AG08396 (cell line): ENCODE data around the gene ANKRD33B.
"Not testable (repeated sequence)": the region's sequence is repeated elsewhere in the genome, so short reads cannot be mapped to it uniquely, and the experiment has no call there.

Experiments
- DNase-seq: peaks from one replicate; pipeline ENCODE4 v3.0.0; 2012; ENCODE audit warnings: low spot score, mixed read lengths

Gene ANKRD33B

GRCh38 chr5:10621832-10622231, 58.0 kb downstream of the ANKRD33B start:
- no peak for DNase-seq

GRCh38 chr5:10622810-10623209, 58.9 kb downstream of the ANKRD33B start:
- DNase-seq = no peak

- no peak for DNase-seq
Measured at GRCh38 chr5:10623305-10623910, 59.5 kb downstream of the ANKRD33B start.

DNA sequence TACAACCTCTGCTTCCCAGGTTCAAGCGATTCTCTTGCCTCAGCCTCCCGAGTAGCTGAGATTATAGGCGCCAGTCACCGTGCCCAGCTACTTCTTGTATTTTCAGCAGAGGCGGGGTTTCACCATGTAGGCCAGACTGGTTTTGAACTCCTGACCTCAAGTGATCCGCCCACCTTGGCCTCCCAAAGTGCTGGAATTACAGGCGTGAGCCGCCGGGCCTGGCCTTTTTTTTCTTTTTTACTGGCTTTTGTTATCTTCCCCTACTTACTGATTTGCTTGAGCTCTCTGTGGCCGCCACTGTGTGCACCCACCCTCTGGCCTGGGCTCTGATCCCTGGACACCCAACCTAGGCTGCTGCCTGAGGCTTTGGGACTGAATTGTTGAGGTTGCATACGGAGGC, 60.3 kb downstream of the ANKRD33B start:
- no peak for DNase-seq

DNA sequence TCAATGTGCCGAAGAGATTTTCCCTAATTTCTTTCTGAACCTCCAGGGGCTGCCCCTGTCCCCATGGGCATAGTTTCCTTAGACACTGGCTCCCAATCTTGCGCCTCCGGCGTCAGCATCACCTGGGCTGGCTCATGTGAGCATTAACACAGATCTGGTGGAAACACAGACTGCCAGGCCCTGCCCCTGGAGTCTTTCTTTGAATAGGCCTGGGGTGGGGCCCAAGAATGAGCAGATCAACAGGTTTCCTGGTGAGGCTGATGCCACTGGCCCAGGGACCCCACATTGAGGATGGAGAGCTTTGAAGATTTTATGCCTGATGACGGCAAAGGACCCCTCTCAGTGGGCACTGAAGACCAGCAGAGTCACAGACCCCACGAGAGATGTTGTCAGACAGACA, 60.8 kb downstream of the ANKRD33B start:
- no peak for DNase-seq

- DNase-seq = no peak
Measured at GRCh38 chr5:10625700-10626472, 62.0 kb downstream of the ANKRD33B start.

DNA sequence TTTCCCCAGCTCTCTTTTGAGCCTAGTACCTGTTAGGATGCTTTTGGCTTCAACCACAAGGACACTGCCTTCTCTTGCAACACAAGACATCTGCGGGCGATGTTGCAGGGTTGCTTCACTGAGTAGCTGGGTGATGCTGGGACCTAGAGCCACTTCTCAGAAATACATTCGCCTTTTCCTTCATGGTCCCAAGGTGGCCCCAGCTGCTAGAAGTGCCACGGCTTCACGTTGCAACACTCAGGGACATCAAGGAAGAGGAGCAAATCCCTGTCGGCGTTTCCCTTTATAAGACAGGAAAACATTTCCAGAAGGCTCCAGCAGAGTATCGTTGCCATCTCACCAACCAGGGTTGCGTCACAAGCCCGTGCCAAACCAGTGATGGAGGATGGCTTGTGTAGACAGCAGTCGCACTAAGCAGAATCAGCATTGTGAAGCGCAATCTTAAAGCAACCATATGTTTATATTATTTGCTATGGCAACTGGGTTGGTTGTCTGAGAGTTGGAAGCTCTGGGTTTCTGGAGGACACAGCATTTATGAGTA, 62.7 kb downstream of the ANKRD33B start:
- peak; percentile 63 for DNase-seq

DNA sequence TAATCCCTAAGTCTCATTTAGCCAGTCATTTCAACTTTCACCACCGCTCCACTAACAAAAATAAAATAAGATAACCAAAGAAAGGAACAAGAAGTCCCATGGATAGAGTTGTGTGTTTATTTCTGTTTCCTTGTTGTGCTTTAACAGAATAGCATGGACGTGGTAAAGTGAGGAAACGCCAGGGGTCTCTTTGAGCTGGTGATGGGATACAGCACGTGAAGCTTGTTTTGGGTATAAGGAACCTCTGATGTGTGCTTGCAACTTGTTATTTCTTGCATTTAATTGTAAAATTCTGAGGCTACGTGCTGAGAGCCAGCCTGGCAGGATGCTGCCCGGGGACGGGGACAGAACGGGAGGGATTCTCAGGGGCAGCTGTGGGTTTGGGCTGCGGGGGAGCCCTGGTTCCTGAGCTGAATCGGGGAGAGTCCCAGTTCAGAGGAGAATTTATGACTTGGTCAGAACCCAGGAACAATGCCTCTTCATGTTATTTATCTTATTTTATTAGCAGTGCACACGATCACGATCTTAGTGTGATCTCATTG, 63.4 kb downstream of the ANKRD33B start:
- DNase-seq = no peak

DNA sequence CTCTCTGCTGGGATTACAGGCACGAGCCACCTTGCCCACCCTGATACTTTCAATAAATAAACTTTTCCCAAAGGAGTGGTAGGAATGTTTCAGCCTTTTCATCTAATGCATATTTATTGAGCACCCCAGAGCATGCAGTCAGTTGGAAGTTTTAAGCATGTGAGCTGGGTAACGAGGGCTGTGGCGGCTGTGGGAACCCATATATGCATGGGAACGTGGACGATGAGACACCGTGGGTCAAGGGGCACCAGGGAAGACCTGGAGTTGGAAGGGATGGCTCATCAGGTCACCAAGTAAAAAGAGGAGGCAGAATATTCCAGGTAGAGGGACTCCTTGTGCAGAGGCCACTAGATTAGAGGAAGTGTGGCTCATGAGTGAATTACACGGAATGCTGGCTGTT, 64.7 kb downstream of the ANKRD33B start:
- no peak for DNase-seq

DNA sequence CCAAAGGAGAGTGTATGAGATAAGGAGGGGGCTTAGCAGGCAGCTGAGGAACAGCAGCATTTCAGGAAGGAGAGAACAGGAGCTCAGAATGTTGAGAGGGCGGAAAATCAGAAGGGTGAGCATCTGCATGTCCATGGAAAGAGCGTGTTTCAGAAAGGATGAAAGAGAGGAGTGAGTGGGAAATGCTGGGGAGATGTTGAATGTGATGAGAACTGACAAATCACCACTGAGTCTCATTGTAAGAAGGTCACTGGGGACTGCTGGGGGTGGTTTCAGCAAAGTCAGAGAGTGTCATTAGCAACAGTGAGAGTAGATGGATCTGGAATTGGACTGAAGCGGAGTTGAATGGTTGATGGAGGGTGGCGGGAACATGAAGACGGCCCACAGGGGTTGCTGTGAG, 65.8 kb downstream of the ANKRD33B start:
- no peak for DNase-seq

DNA sequence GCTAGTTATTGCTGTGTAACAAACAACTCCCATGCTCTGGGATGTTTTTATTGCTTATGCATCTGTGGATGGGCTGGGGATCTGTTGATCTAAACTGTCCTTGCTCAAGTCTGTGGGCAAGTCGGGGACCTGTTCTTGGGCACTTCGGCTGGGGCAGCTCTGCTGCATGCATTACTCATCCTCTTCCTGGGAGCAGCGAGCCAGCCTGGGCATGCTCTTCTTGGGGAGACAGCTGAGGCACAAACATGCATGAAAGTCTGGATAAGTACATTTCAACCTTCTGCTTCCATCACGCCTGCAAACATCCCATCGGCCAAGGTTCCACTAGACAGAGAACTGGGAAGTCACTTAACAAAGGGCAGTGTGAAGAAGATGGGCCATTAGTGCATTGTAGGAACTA, 66.3 kb downstream of the ANKRD33B start:
- DNase-seq = no peak

- DNase-seq = not testable (repeated sequence)
Measured at GRCh38 chr5:10630744-10631143, 66.9 kb downstream of the ANKRD33B start.

DNA sequence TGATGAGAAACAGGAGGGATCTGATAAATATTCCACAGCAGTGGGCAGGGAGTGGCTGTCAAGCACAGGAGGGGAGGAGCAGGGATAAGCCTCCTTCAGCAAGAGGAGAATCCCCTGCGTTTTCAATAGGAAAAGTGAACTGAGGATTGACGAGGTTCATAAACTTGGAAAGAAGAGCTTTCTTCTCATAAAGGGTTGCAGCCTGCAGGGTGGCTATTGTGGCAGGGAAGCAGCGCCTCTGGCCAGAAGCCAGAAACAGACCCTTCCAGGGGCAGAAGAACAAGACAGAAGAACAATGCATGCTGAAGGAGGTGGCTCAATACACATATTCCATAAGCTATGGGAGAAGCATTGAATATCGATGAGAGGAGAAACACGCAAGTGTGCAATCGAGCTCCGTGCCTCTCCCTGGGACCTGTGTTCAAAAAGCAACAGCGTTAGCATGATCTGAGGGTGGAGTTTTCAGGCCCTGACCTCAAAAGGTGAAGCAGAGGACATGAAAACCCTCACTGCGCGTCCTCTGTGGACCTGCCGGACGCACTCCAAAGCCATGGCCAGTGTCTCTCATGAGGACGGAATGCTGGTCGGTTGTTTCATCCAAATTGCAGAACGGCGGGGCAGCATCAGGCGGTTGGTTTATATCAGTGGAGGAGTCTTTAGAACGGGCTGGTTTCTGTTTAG, 67.6 kb downstream of the ANKRD33B start:
- DNase-seq = no peak

GRCh38 chr5:10632110-10632761, 68.4 kb downstream of the ANKRD33B start:
- DNase-seq = no peak

DNA sequence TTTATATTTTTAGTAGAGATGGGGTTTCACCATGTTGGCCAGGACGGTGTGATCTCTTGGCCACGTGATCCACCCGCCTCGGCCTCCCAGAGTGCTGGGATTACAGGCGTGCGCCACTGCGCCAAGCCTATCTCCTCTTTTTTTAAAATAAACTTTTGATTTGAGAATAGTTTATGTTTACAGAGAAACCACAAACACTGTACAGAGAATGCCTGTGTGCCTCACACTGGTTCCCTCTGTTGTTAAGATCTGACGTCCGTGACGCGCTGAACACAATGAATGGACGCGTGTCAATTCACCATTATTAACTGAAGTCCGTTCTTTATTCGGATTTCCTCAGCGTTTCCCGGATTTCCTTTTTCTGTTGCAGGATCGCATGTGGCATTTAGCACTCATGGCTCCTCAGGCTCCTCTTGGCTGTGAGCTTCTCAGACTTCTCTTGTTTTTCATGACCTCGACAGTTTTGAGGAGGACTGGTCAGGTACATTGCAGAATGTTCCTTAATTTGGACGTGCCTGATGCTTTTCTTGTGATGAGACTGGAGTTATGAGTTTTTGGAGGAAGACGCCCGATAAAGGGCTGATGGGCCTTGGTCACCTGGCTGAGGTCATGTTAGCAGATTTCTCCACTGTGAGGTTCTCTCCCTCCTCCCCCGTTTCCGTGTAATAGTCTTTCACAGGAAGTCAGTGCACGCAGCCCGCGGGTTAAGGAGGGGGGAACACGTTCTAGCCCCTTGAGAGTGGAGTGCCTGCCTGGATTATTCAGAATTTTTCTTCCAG, 69.6 kb downstream of the ANKRD33B start:
- no peak for DNase-seq

- no peak for DNase-seq
Measured at GRCh38 chr5:10634050-10634449, 70.2 kb downstream of the ANKRD33B start.

DNA sequence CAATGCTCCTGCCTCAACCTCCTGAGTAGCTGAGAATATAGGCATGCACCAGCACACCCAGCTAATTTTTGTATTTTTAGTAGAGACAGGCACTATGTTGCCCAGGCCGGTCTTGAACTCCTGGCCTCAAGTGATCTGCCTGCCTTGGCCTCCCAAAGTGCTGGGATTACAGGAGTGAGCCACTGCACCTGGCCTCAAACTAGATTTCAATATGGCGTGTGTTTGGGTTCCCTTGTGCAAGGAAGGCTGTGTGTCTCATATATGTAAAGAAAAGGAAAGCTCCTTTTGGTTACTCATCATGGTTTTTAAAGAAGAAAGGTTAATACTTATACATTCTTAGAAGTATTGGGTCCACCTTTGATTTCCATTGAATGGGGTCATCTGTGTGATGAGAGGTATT, 70.7 kb downstream of the ANKRD33B start:
- DNase-seq = no peak

DNA sequence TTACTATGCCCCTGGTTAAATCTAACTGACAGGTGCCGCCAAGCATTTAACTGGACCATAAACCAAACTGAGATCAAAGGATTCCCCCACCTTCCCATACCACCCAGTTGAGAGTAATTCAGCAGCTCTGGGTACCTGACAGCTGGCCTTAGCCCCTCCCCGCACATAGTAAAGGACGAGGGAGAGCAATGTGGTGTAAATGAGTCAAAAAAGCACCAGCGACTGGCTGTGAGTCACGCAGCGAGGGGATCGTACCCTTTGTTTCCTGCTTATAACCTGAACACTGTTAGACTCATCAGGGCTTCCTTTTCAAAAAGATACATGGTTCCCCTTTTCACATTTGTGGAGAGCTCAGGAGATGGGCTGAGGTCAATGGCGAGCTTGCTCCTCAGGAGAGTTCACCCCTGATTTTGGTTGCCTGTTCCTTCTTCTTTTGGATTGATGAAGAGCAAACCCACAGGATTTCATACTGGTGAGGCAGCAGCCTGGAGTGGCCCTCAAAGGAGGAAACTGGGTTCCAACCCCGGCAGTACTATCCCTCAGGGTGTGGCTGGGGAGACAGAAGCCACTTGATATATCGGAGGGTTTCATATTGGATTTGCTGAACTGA, 71.5 kb downstream of the ANKRD33B start:
- no peak for DNase-seq

GRCh38 chr5:10635867-10636350, 72.0 kb downstream of the ANKRD33B start:
- no peak for DNase-seq

- DNase-seq = no peak
Measured at GRCh38 chr5:10636363-10637142, 72.7 kb downstream of the ANKRD33B start.
